ENCODE results near the gene MKKS. TPM values are rescaled to one million over a fixed set of nuclear protein-coding genes. Genes with fewer than 3 reads are reported as not detected.
A peak's percentile ranks its signal among the peaks of the same experiment; 100 is the strongest.

MKKS gene
- 8.1 and 8.6 TPM in 2 replicates for total RNA-seq

- ATAC-seq (ENCODE audit: low read depth) (peak; percentile 67), DNase-seq (peak; percentile 81)
- POLR2A ChIA-PET: interaction anchor here (0.7 to 2.5 kb wide), 7 partner anchors 10 to 456 kb away, joined by 3 to 17 read pairs (median 6); partner anchors contain the start of genes ANKEF1 and JAG1
- TF ChIP-seq CTCF (IDR thresholded peaks at IDR 0.05): no peak
- Mint-ChIP-seq H3K27ac (peak within 1 kb of the TSS; percentile 98), H3K36me3 (ENCODE audit: low read depth) (peaks cover 16% of the 10 kb centered on the region), H3K4me3 (peak within 1 kb of the TSS; percentile 96), H3K27me3 (no peaks in the 10 kb centered on the region), H3K4me1 (peaks cover 43% of the 10 kb centered on the region), H3K9me3 (no peaks in the 10 kb centered on the region)
- CTCF ChIA-PET: interaction anchor here (1.0 to 2.0 kb wide), 3 partner anchors 9 to 456 kb away, joined by 3 to 10 read pairs (median 7); no protein-coding TSS in a partner anchor
- intact Hi-C loops (cut with micrococcal nuclease): loop anchor here (1.0 to 10.0 kb wide), 5 partner anchors 13 to 399 kb away; partner anchors contain the start of genes ANKEF1 and SNAP25
Observed at GRCh38 chr20:10433623-10434466, at the start of gene MKKS. Gene MKKS (minus strand): TSS chr20:10434222. CDS start chr20:10413514, 20,708 bp downstream.

DNA sequence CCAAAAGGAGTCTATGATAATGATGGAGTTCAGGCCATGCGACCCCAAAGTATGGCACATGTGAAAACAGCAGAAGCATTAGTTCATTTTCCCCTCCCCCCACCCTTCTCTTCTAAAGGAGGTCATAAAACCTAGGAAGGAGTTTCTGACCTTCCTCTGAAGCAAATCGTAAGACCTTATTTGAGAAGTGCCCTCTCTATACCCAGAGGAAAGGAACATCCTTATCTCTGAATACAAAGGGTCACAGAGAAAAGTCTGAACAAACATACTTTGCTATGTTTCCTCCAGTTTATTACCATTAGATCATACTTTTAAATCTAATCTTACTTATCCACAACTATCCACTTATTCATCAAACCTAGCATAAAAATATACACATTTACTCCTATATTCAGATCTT is 49.7 kb upstream of the MKKS start:
- no peak for TF ChIP-seq CTCF (IDR thresholded peaks at IDR 0.05)
- POLR2A ChIA-PET: no interaction called here
- Mint-ChIP-seq H3K27me3 (no peaks in the 10 kb centered on the region), H3K36me3 (ENCODE audit: low read depth) (no peaks in the 10 kb centered on the region), H3K4me1 (peaks cover 3% of the 10 kb centered on the region), H3K27ac (no peak overlapping the region), H3K4me3 (no peak overlapping the region), H3K9me3 (no peaks in the 10 kb centered on the region)
- ATAC-seq (ENCODE audit: low read depth) (no peak), DNase-seq (no peak)
- intact Hi-C loops (cut with micrococcal nuclease): no loop called here
- CTCF ChIA-PET: no interaction called here

DNA sequence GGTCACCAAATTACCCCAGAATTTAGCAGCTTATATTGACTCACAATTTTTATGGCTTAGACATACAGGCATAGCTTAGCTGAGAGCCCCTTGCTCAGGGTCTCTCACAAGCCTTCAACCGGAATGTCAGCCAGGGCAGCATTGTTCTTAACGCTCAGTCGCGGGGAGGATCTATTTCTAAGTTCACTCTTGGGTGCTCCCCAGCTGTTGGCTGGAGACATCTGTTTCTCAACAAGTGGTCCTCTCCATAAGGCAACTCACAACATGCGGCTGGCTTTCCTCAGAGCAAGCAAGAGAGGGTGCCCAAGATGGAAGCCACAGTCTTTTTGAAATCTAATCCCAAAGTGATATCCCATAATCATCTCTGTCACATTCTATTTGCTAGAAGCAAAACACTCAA is 47.7 kb upstream of the MKKS start:
- ChIA-PET POLR2A (no interaction called here), CTCF (no interaction called here)
- DNase-seq: no peak
- no peaks in the 10 kb centered on the region for H3K36me3 Mint-ChIP-seq (ENCODE audit: low read depth)
- no peaks in the 10 kb centered on the region for H3K27me3 Mint-ChIP-seq
- ATAC-seq (ENCODE audit: low read depth): no peak
- no peak overlapping the region for H3K27ac Mint-ChIP-seq
- H3K4me3 Mint-ChIP-seq: no peak overlapping the region
- intact Hi-C loops (cut with micrococcal nuclease): no loop called here
- peaks cover 11% of the 10 kb centered on the region for H3K4me1 Mint-ChIP-seq
- TF ChIP-seq CTCF (IDR thresholded peaks at IDR 0.05): no peak
- no peaks in the 10 kb centered on the region for H3K9me3 Mint-ChIP-seq

DNA sequence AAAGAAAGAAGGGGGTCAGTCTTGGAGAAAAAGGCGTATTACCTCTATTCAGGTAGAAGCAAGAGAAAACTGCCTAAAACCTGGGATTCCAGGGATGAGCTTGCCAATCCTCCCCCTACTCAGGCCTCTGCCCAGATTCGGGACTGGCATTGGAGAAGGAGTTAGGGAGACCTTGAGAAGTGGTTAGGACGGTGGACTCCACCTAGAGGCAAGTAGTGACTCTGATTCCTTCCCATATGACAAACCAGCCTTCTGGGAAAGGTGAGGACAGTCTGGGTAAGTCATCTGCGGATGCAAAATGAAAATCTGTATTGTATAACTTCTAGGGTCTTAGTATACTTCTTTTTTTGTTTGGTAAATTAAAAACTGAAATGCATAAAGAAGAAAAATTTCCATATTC is 44.9 kb upstream of the MKKS start:
- H3K36me3 Mint-ChIP-seq (ENCODE audit: low read depth): no peaks in the 10 kb centered on the region
- H3K4me1 Mint-ChIP-seq: peaks cover 38% of the 10 kb centered on the region
- no peaks in the 10 kb centered on the region for H3K9me3 Mint-ChIP-seq
- TF ChIP-seq CTCF (IDR thresholded peaks at IDR 0.05): no peak
- ChIA-PET CTCF (no interaction called here), POLR2A (no interaction called here)
- H3K27me3 Mint-ChIP-seq: no peaks in the 10 kb centered on the region
- no peak overlapping the region for H3K4me3 Mint-ChIP-seq
- intact Hi-C loops (cut with micrococcal nuclease): no loop called here
- ATAC-seq (ENCODE audit: low read depth): no peak
- no peak overlapping the region for H3K27ac Mint-ChIP-seq
- DNase-seq: no peak

GRCh38 chr20:10478205-10478604 is 44.2 kb upstream of the MKKS start:
- no peaks in the 10 kb centered on the region for H3K36me3 Mint-ChIP-seq (ENCODE audit: low read depth)
- intact Hi-C loops (cut with micrococcal nuclease): no loop called here
- TF ChIP-seq CTCF (IDR thresholded peaks at IDR 0.05): no peak
- no peak overlapping the region for H3K4me3 Mint-ChIP-seq
- H3K27ac Mint-ChIP-seq: no peak overlapping the region
- no peak for ATAC-seq (ENCODE audit: low read depth)
- no peaks in the 10 kb centered on the region for H3K27me3 Mint-ChIP-seq
- peaks cover 38% of the 10 kb centered on the region for H3K4me1 Mint-ChIP-seq
- no peaks in the 10 kb centered on the region for H3K9me3 Mint-ChIP-seq
- CTCF ChIA-PET: no interaction called here
- POLR2A ChIA-PET: interaction anchor here (1.0 kb wide), 1 partner anchor 44 kb away, joined by 4 read pairs; the partner anchor contains the start of gene MKKS
- DNase-seq: no peak
